T-helper 2 cell treated with Interferon-gamma antibody and Interleukin-4, amounts not matched to agents 5 μg/mL and 100 μg/mL, for 36 hours (primary cell): ENCODE measurements around the gene PTPRM.

Experiments used
- DNase-seq: peaks from one replicate; pipeline ENCODE4 v3.0.0; 2021; ENCODE audit warnings: low spot score
- H3K27ac Mint-ChIP-seq: one replicate; pipeline ENCODE4 v1.8.0; 2021; ENCODE audit warnings: mild to moderate bottlenecking, mixed read lengths
- H3K27me3 Mint-ChIP-seq: one replicate; pipeline ENCODE4 v1.8.0; 2021; ENCODE audit warnings: low read depth, mixed read lengths
- H3K36me3 Mint-ChIP-seq: one replicate; pipeline ENCODE4 v1.8.0; 2021; ENCODE audit warnings: low read depth, mixed read lengths
- H3K4me1 Mint-ChIP-seq: one replicate; pipeline ENCODE4 v1.8.0; 2021; ENCODE audit warnings: low read depth, mixed read lengths
- H3K4me3 Mint-ChIP-seq: one replicate; pipeline ENCODE4 v1.8.0; 2022; ENCODE audit warnings: mild to moderate bottlenecking, moderate library complexity, mixed read lengths
- H3K9me3 Mint-ChIP-seq: one replicate; pipeline ENCODE4 v1.8.0; 2021; ENCODE audit warnings: mixed read lengths

Gene PTPRM

GRCh38 chr18:7899078-7899477 lies 332.0 kb downstream of the PTPRM start:
- Mint-ChIP-seq H3K27ac (no peak overlapping the region), H3K4me1 (no peaks in the 10 kb centered on the region), H3K4me3 (no peak overlapping the region), H3K36me3 (no peaks in the 10 kb centered on the region), H3K27me3 (no peaks in the 10 kb centered on the region), H3K9me3 (no peaks in the 10 kb centered on the region)
- no peak for DNase-seq

DNA sequence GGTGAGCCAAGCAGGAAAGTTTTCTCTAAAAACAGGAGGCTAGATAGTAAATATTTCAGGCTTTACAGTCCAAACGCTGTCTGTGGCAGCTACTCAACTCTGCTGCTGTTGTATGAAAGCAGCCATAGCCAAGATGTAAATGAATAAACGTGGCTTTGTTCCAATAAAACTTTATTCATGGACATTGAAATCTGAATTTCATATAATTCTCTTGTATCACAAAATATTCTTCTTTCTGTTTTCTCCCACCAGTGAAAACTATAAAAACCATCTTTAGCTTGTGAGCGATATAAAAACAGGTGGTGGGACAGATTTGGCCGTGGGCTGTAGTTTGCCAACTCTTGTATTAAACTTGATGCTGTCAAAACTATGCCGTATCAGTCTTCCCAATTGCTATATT lies 333.0 kb downstream of the PTPRM start:
- H3K36me3 Mint-ChIP-seq = no peaks in the 10 kb centered on the region
- no peak overlapping the region for H3K4me3 Mint-ChIP-seq
- no peak for DNase-seq
- no peaks in the 10 kb centered on the region for H3K9me3 Mint-ChIP-seq
- no peaks in the 10 kb centered on the region for H3K4me1 Mint-ChIP-seq
- H3K27me3 Mint-ChIP-seq = no peaks in the 10 kb centered on the region
- no peak overlapping the region for H3K27ac Mint-ChIP-seq

DNA sequence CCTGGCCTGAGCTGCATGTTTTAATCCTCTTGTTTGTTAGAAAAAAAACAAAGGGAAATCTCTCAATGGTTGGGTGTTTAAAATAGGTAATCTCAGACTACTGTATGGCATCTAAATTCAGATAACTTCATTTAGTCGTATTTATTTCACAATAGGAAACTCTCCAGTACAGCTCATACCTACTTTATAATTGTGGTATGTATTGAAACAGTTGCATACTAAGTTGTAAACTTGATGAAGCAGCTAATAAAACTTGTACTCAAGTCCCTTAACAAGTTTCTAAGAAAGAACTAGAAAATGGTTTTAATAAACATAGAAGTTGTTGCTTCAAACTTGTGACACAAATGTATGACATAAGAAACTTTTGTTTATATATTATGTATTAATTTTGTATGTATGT lies 334.5 kb downstream of the PTPRM start:
- Mint-ChIP-seq H3K4me3 (no peak overlapping the region), H3K4me1 (no peaks in the 10 kb centered on the region), H3K9me3 (peaks cover 6% of the 10 kb centered on the region), H3K36me3 (no peaks in the 10 kb centered on the region), H3K27me3 (no peaks in the 10 kb centered on the region), H3K27ac (no peak overlapping the region)
- DNase-seq = no peak

DNA sequence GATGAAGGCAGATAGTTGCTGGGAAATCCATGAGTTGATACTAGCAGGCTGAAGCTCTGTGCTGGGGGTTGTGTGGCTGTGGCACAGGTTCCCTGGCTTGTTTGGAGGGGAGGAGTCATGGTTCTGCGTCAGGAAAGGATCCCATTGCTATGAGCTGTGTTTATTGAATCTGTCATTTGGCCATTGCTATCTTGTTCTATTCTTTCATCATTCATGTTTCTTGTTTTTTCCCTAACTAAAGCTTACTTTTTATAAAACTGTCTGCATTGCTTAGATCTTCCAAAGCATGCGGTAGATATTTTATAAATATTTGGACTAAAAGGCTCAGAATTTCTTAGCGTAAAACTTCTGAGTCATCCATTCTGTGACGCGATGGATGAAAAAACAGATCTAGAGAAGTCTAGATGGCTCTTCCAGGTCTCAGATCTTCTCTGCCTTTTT lies 335.3 kb downstream of the PTPRM start:
- Mint-ChIP-seq H3K9me3 (peaks cover 6% of the 10 kb centered on the region), H3K36me3 (no peaks in the 10 kb centered on the region), H3K27me3 (no peaks in the 10 kb centered on the region), H3K4me1 (no peaks in the 10 kb centered on the region), H3K27ac (no peak overlapping the region), H3K4me3 (no peak overlapping the region)
- no peak for DNase-seq

GRCh38 chr18:7904529-7904928 lies 337.4 kb downstream of the PTPRM start:
- Mint-ChIP-seq H3K36me3 (no peaks in the 10 kb centered on the region), H3K4me1 (no peaks in the 10 kb centered on the region), H3K9me3 (peaks cover 6% of the 10 kb centered on the region), H3K27me3 (no peaks in the 10 kb centered on the region), H3K4me3 (no peak overlapping the region), H3K27ac (no peak overlapping the region)
- DNase-seq = no peak

- DNase-seq = no peak
- Mint-ChIP-seq H3K27ac (no peak overlapping the region), H3K4me1 (no peaks in the 10 kb centered on the region)
Observed at GRCh38 chr18:7908681-7909299, 341.7 kb downstream of the PTPRM start.

DNA sequence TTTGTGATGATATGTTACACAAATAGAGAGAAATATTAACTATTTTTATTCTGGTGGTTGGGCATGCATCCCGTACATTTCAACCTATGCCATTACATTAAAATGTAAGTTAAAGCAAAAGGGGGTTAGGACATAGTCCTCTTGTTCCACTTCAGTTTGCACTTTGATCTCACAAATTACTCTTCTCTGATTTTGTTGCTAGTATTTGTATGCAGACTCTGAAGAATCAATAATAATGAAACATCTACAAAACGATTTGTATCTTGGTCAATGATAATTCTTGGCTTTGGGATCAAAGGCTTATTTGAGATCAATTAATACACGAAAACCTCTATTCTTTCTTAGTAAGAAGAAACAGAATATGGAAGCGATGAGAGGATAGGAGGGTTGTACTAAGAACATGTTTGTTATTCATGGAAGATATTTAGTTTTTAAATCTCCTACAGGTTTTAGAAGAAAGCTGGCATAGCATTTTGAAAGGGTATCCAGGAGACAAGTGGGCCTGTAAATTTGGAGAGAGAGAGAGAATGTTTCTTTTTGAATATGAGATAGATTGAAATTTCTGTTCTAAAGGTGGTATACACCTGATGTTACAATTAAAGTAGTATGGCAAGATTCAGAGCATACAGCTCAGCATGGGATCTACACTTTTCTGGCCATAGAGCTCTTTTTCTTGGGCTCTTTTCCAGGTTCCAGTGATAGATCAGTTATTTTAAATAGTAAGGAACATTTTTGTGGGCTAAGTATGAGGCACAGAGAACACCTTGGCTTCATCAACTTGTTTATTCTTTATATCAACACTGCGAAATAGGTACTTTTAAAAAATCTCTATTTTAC lies 347.9 kb downstream of the PTPRM start:
- Mint-ChIP-seq H3K9me3 (no peaks in the 10 kb centered on the region), H3K27me3 (no peaks in the 10 kb centered on the region), H3K27ac (no peak overlapping the region), H3K4me3 (no peak overlapping the region), H3K36me3 (no peaks in the 10 kb centered on the region), H3K4me1 (no peaks in the 10 kb centered on the region)
- DNase-seq = no peak

More at GRCh38 chr18:7908681-7909299, 341.7 kb downstream of the PTPRM start:
- Mint-ChIP-seq H3K27me3 (no peaks in the 10 kb centered on the region), H3K9me3 (peaks cover 6% of the 10 kb centered on the region), H3K4me3 (no peak overlapping the region), H3K36me3 (no peaks in the 10 kb centered on the region)

DNA sequence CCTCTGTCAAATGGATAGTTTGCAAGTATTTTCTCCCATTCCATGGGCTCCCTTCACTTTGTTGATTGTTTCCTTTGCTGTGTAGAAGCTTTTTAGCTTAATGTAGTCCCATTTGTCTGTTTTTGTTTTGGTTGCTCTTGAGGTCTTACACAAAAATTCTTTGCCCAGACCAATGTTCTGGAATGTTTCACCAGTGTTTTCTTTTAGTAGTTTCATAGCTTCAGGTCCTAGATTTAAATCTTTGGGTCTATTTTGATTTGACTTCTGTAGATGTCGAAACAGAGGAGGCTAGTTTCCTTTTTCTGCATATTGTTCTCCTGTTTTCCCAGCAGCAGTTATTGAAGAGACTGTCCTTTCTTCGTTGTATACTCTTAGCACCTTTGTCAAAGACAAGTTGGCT lies 351.6 kb downstream of the PTPRM start:
- Mint-ChIP-seq H3K9me3 (peaks cover 1% of the 10 kb centered on the region), H3K4me3 (no peak overlapping the region), H3K27me3 (no peaks in the 10 kb centered on the region), H3K36me3 (no peaks in the 10 kb centered on the region), H3K4me1 (no peaks in the 10 kb centered on the region), H3K27ac (no peak overlapping the region)
- no peak for DNase-seq

DNA sequence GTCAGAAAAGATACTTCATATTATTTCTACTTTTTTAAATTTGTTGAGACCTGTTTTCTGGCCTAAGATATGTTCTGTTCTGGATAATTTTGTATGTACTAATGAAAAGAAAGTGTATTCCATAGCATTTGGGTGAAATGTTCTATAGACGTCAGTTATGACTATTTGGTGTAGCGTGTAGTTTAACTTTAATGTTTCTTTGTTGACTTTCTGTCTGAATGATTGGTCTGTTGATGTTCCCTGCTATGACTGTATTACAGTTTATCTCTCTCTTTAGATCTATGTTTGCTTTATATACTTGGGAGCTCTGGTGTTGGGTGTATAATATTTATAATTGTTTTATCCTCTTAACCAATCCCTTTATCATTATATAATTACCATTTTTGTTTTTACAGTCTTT lies 352.4 kb downstream of the PTPRM start:
- H3K27ac Mint-ChIP-seq = no peak overlapping the region
- no peaks in the 10 kb centered on the region for H3K27me3 Mint-ChIP-seq
- no peaks in the 10 kb centered on the region for H3K4me1 Mint-ChIP-seq
- no peaks in the 10 kb centered on the region for H3K36me3 Mint-ChIP-seq
- DNase-seq = no peak
- peaks cover 5% of the 10 kb centered on the region for H3K9me3 Mint-ChIP-seq
- H3K4me3 Mint-ChIP-seq = no peak overlapping the region

DNA sequence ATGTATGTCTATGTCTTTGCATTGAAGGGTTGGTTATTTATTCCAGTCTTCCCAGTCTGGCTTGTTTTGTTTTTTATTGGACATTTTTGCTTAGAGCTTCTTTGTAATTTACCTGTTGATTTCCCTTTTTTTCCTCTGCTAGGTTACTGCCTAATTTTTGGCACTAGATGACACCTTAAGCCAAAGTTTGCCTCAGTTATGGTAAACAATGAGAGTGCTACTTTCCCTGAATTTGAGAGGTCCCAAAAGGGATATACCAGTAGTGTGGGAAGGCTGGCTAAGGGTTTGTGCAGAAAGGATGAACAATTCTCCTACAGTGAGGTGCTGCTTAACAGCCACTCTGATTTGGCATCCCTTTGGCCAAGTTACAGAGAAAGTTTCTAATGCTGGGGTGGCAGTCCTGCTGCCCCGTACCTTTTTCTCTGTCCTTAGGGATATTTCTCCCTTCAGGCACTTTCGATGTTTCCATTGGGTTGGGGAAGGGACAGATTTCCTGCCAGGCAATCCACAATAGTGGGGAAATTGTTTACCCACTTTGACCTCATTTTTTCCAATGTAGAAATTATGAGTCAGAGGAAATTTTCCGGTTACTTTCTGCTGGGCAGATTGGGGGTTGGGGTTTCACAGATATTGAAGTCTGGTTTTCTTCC lies 354.9 kb downstream of the PTPRM start:
- DNase-seq = no peak
- Mint-ChIP-seq H3K4me1 (no peaks in the 10 kb centered on the region), H3K27ac (no peak overlapping the region), H3K36me3 (no peaks in the 10 kb centered on the region), H3K27me3 (no peaks in the 10 kb centered on the region), H3K9me3 (peaks cover 5% of the 10 kb centered on the region), H3K4me3 (no peak overlapping the region)

- Mint-ChIP-seq H3K4me3 (no peak overlapping the region), H3K36me3 (no peaks in the 10 kb centered on the region), H3K9me3 (peaks cover 5% of the 10 kb centered on the region), H3K27me3 (no peaks in the 10 kb centered on the region), H3K4me1 (no peaks in the 10 kb centered on the region), H3K27ac (no peak overlapping the region)
- DNase-seq = no peak
Observed at GRCh38 chr18:7923105-7923504, 356.0 kb downstream of the PTPRM start.

DNA sequence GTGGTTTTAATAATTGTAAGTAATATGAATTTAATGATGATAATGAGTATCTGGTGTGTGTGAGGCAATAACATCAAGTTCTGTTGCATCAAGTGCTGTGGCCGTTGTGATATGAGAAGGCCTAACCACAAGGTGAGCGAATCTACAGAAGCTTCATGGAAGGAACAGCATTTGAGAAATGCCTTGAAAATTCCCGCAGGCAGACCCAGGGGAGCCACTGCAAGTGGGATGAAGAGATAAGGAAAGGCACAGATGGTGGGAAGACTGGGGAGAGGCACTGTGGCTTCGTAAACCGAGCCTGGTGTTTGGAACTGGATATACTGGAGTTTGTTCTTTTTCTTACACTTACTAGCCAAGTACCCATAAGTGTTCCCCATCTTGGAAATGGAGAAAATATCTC lies 357.5 kb downstream of the PTPRM start:
- Mint-ChIP-seq H3K9me3 (peaks cover 5% of the 10 kb centered on the region), H3K36me3 (no peaks in the 10 kb centered on the region), H3K4me1 (no peaks in the 10 kb centered on the region), H3K27me3 (no peaks in the 10 kb centered on the region), H3K27ac (no peak overlapping the region), H3K4me3 (no peak overlapping the region)
- no peak for DNase-seq

DNA sequence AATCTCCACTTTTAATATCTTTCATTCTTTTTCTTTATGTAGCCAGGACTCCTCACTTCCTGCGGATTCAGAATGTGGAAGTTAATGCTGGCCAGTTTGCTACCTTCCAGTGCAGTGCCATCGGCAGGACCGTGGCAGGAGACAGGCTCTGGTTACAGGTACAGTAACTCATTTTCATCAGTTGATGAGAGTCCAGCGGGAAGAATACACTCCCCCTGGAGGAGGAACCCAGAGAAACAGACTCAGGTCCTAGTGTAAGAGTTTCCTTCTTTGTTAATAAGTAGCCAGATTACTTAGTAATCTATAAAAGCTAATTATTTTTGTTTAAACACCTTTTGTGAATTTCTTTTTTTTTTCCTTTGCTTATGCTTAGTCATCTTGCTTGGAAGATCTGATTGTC lies 359.4 kb downstream of the PTPRM start:
- Mint-ChIP-seq H3K4me1 (no peaks in the 10 kb centered on the region), H3K27ac (no peak overlapping the region), H3K9me3 (peaks cover 5% of the 10 kb centered on the region), H3K4me3 (no peak overlapping the region), H3K27me3 (no peaks in the 10 kb centered on the region), H3K36me3 (no peaks in the 10 kb centered on the region)
- no peak for DNase-seq

GRCh38 chr18:7927119-7927518 lies 360.0 kb downstream of the PTPRM start:
- H3K4me3 Mint-ChIP-seq = no peak overlapping the region
- H3K36me3 Mint-ChIP-seq = no peaks in the 10 kb centered on the region
- H3K27ac Mint-ChIP-seq = no peak overlapping the region
- no peaks in the 10 kb centered on the region for H3K4me1 Mint-ChIP-seq
- no peak for DNase-seq
- peaks cover 5% of the 10 kb centered on the region for H3K9me3 Mint-ChIP-seq
- no peaks in the 10 kb centered on the region for H3K27me3 Mint-ChIP-seq
